ENCODE measurements around the gene FAR2. TPM values are rescaled to one million over a fixed set of nuclear protein-coding genes. Genes with fewer than 3 reads are reported as not detected.
"Not testable (repeated sequence)": the region's sequence is repeated elsewhere in the genome, so short reads cannot be mapped to it uniquely, and the experiment has no call there.

Gene FAR2
- total and polyA plus RNA-seq, 4 donors: 7.1 to 14.4 (median 11.2) TPM

- Histone ChIP-seq H3K9me3 (ENCODE audit: control insufficient read depth in 4 of 4, insufficient read depth in 3 of 4, low read length in 3 of 4) (peaks cover 0 to 2% (median 0%) of the 10 kb centered on the region in 4 donors), H3K9ac (ENCODE audit: insufficient read depth in 1 of 2, low read length in 2 of 2) (no peak overlapping the region), H3K36me3 (ENCODE audit: control insufficient read depth in 4 of 4, insufficient read depth in 4 of 4, low read length in 4 of 4) (no peaks in the 10 kb centered on the region), H3K4me3 (no peak overlapping the region), H3K27ac (ENCODE audit: low read depth in 1 of 2, low read length in 1 of 2) (no peak overlapping the region), H3K27me3 (ENCODE audit: control insufficient read depth in 3 of 3, insufficient read depth in 3 of 3, low read length in 2 of 3) (no peaks in the 10 kb centered on the region), H3K4me1 (ENCODE audit: control insufficient read depth in 5 of 5, insufficient read depth in 5 of 5, low read length in 5 of 5) (peaks cover 0 to 8% (median 0%) of the 10 kb centered on the region in 5 donors)
- DNase-seq (no peak), ATAC-seq (ENCODE audit: insufficient read depth, low FRiP score) (no peak)
- WGBS, 2 donors: 96 to 97% methylated on average over 18 to 21 of the region's 21 CpGs
- no peak for TF ChIP-seq CTCF (IDR thresholded peaks at IDR 0.05; ENCODE audit: control extremely low read depth, extremely low read depth)
Measured at GRCh38 chr12:29256598-29256997, 107.5 kb downstream of the FAR2 start.

DNA sequence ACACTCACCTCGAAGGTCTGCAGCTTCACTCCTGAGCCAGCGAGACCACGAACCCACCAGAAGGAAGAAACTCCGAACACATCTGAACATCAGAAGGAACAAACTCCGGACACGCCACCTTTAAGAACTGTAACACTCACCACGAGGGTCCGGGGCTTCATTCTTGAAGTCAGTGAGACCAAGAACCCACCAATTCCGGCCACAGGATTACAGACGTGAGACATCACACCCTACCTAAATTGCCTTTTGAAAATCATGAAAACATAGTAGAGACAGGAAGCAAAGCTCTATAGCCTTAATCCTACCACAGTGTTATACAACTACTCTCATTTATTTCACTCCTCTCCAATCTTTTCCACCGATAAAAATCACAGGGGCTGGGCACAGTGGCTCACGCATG is 108.6 kb downstream of the FAR2 start:
- not testable (repeated sequence) for H3K9ac ChIP-seq (ENCODE audit: insufficient read depth in 1 of 2, low read length in 2 of 2); H3K4me1 ChIP-seq (ENCODE audit: control insufficient read depth in 5 of 5, insufficient read depth in 5 of 5, low read length in 5 of 5); H3K27ac ChIP-seq (ENCODE audit: low read depth in 1 of 2, low read length in 1 of 2); H3K4me3 ChIP-seq; H3K9me3 ChIP-seq (ENCODE audit: control insufficient read depth in 4 of 4, insufficient read depth in 3 of 4, low read length in 3 of 4); H3K36me3 ChIP-seq (ENCODE audit: control insufficient read depth in 4 of 4, insufficient read depth in 4 of 4, low read length in 4 of 4); H3K27me3 ChIP-seq (ENCODE audit: control insufficient read depth in 3 of 3, insufficient read depth in 3 of 3, low read length in 2 of 3); ATAC-seq (ENCODE audit: insufficient read depth, low FRiP score); DNase-seq
- 86 to 94% methylated on average over 7 to 12 of the region's 12 CpGs for WGBS, 2 donors

- H3K27ac ChIP-seq (ENCODE audit: low read depth in 1 of 2, low read length in 1 of 2): no peak overlapping the region
- no peaks in the 10 kb centered on the region for H3K27me3 ChIP-seq (ENCODE audit: control insufficient read depth in 3 of 3, insufficient read depth in 3 of 3, low read length in 2 of 3)
- H3K36me3 ChIP-seq (ENCODE audit: control insufficient read depth in 4 of 4, insufficient read depth in 4 of 4, low read length in 4 of 4): no peaks in the 10 kb centered on the region
- H3K4me1 ChIP-seq (ENCODE audit: control insufficient read depth in 5 of 5, insufficient read depth in 5 of 5, low read length in 5 of 5): no peaks in the 10 kb centered on the region
- no peak for DNase-seq
- H3K4me3 ChIP-seq: no peak overlapping the region
- no peak for TF ChIP-seq CTCF (IDR thresholded peaks at IDR 0.05; ENCODE audit: control extremely low read depth, extremely low read depth)
- no peak for ATAC-seq (ENCODE audit: insufficient read depth, low FRiP score)
- H3K9ac ChIP-seq (ENCODE audit: insufficient read depth in 1 of 2, low read length in 2 of 2): no peak overlapping the region
- peaks cover 0 to 4% (median 1%) of the 10 kb centered on the region in 4 donors for H3K9me3 ChIP-seq (ENCODE audit: control insufficient read depth in 4 of 4, insufficient read depth in 3 of 4, low read length in 3 of 4)
Measured at GRCh38 chr12:29264424-29264823, 115.3 kb downstream of the FAR2 start.

DNA sequence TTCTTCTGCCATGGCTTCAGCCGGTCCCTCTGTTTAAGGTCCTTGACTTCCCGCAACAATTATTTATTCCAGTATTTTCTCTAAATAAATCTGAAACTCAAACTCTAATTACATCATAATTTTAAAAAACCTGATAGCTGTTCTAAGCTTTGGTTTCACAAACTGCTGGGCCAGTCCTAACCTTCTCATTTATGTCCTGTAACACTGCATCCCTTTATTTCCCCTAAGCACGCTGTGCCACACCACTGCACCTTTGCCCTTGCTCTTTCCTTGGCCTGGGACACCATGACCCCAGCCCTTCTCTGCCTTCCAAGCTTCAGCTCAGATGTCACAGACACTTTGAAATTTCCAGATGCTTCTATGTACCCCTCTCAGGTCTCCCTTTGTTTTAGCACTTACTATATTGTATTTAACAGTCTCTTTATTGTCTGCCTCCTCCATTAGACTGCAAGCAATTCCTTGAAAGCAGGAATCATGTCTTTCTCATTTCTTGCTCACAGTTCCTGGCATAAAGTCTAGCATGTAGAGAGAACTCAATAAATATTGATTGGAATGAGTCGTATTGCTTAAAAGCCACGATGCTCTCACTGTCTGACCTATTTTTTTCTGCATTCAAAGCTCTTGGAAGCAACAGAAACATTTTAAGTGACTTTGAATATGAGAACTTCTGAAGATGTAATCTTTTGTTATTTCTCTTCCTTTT is 120.8 kb downstream of the FAR2 start:
- no peak for DNase-seq
- H3K36me3 ChIP-seq (ENCODE audit: control insufficient read depth in 4 of 4, insufficient read depth in 4 of 4, low read length in 4 of 4): no peaks in the 10 kb centered on the region
- no peak for TF ChIP-seq CTCF (IDR thresholded peaks at IDR 0.05; ENCODE audit: control extremely low read depth, extremely low read depth)
- peaks cover 0 to 4% (median 0%) of the 10 kb centered on the region in 4 donors for H3K9me3 ChIP-seq (ENCODE audit: control insufficient read depth in 4 of 4, insufficient read depth in 3 of 4, low read length in 3 of 4)
- H3K27me3 ChIP-seq (ENCODE audit: control insufficient read depth in 3 of 3, insufficient read depth in 3 of 3, low read length in 2 of 3): no peaks in the 10 kb centered on the region
- WGBS, 2 donors: 96% methylated on average over 5 of the region's 5 CpGs
- no peak overlapping the region for H3K9ac ChIP-seq (ENCODE audit: insufficient read depth in 1 of 2, low read length in 2 of 2)
- no peak overlapping the region for H3K4me3 ChIP-seq
- ATAC-seq (ENCODE audit: insufficient read depth, low FRiP score): no peak
- no peak overlapping the region for H3K27ac ChIP-seq (ENCODE audit: low read depth in 1 of 2, low read length in 1 of 2)
- no peaks in the 10 kb centered on the region for H3K4me1 ChIP-seq (ENCODE audit: control insufficient read depth in 5 of 5, insufficient read depth in 5 of 5, low read length in 5 of 5)

Data from lung (tissue), 12 donors.